G401.6 (cell line): ENCODE data around the gene DPH6.
"Not testable (repeated sequence)": the region's sequence is repeated elsewhere in the genome, so short reads cannot be mapped to it uniquely, and the experiment has no call there.

ENCODE experiments used
- FAIRE-seq: peaks from 2 replicates; lab custom pipeline; 2012; peaks lifted over from hg19 to GRCh38; lab: Jason Lieb, UNC

The DPH6 gene, protein sequence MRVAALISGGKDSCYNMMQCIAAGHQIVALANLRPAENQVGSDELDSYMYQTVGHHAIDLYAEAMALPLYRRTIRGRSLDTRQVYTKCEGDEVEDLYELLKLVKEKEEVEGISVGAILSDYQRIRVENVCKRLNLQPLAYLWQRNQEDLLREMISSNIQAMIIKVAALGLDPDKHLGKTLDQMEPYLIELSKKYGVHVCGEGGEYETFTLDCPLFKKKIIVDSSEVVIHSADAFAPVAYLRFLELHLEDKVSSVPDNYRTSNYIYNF

GRCh38 chr15:35545824-35546510, at the start of gene DPH6:
Gene DPH6 (minus strand): TSS chr15:35546165. CDS start chr15:35546141, 24 bp downstream.
- FAIRE-seq, result peak; percentile 52

- FAIRE-seq, result no peak
These were observed 49.7 kb upstream of the DPH6 start for GRCh38 chr15:35595656-35596055.

DNA sequence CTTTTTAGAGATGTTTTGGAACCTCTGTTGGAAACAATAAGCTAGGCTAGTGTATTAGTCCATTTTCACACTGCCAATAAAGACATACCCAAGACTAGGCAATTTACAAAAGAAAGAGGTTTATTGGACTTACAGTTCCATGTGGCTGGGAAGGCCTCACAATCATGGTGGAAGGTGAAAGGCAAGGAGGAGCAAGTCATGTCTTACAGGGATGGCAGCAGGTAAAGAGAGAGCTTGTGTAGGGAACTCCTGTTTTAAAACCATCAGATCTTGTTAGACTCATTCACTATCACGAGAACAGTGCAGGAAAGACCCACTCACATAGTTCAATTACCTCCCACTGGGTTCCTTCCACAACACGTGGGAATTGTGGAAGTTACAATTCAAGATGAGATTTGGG, 46.0 kb upstream of the DPH6 start:
- not testable (repeated sequence) for FAIRE-seq

- FAIRE-seq, result no peak
These were observed 38.0 kb upstream of the DPH6 start for GRCh38 chr15:35583863-35584528.

- FAIRE-seq, result no peak
These were observed 34.6 kb upstream of the DPH6 start for GRCh38 chr15:35580606-35581005.

DNA sequence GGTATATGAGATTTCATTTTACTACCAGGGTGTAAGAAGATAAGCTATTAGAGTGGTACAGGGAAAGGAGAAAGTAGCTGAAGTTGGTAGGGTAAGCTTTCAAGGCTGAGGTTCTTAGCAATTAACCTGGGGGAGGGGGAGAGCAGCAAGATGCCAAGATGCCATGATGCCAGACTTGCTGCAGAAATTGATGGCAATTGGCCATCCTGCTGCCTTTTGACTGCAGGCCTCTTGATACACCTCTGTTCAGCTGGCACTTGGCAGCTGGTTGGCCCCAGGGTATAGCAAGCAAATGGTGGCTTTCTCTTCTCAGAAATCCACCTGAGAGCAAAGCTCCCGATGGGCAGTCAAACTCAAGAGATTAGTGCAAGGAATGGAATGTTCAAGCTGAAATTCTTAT, 21.4 kb upstream of the DPH6 start:
- FAIRE-seq, result no peak

DNA sequence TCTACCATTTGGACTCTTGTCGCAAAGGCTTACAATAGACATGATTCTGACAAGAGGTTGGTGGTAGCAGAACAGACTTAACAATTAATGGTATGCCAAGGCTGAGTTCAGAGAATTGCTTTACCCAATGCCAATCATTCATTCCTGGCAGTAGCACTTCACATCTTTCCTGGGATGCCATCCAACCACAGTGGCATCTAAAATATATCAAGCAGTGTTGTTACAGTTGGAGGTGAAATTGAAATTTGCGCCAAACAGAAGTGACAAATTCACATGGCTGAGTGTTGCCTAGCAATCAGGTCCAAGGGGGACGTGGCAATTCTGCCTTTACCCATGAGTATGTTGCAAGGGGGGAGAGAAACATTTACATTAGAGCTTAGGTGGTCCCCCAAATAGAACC, 21.0 kb upstream of the DPH6 start:
- no peak for FAIRE-seq

DNA sequence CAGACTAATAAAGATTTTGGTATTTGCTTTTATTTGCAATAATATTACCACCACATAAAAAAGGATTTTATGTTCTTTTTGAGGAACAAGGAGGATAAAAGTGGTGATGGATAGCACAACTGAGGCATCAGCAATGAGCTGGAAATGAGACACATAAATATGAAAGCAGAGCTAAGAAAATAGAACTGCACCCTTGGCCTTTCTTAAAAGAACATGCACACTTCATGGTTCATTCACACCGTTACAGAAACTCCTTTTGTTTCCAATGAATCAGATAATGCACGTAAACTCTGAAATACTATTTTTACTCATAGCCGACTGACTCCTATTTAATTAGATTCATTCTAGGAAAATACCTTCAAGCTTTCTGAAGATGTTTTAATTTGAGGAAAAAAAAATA, 19.9 kb upstream of the DPH6 start:
- no peak for FAIRE-seq

DNA sequence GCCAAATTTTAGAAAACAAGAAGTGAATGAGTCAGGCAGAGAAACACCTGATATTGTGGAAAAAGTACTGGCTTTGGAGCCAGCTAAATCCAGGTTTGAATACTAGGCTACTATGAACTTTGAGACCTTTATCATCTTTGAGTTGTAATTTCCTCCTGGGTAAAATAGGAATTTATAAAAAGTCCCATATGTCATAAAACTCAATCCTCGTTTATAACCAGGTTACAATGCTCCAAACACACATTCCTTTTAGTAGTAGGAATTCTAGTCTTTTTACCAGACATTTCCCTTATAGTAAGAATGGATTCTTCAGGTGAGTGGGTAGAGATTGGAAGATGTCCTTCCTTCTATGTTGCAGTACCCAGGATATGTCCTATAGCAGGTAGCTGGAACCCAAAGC, 16.7 kb upstream of the DPH6 start:
- no peak for FAIRE-seq

DNA sequence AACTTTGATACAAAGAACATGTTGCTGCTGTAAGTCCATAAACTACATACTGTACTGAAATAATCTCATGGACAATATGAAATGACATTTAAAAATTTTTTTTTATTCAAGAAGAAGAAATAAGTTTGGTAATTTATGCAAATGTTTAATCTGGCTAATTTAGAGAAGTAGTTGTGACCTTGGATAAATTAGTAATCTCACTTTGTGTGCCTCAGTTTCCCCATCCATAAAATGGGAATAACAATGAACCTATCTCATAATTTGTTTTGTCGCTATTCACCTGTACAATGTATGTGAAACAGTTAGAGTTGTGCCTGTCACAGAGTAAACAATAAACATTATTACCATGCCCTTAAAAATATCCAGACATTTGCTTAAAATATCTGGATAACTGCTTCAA, 15.3 kb upstream of the DPH6 start:
- FAIRE-seq, result peak; percentile 28

- FAIRE-seq, result no peak
These were observed 14.9 kb upstream of the DPH6 start for GRCh38 chr15:35560870-35561269.

GRCh38 chr15:35560258-35560657, 14.3 kb upstream of the DPH6 start:
- FAIRE-seq, result no peak

GRCh38 chr15:35559683-35560082, 13.7 kb upstream of the DPH6 start:
- no peak for FAIRE-seq

GRCh38 chr15:35557544-35557943, 11.6 kb upstream of the DPH6 start:
- FAIRE-seq, result no peak

- no peak for FAIRE-seq
These were observed 11.0 kb upstream of the DPH6 start for GRCh38 chr15:35557012-35557411.

- no peak for FAIRE-seq
These were observed 9.3 kb upstream of the DPH6 start for GRCh38 chr15:35555244-35555643.

- no peak for FAIRE-seq
These were observed 5.0 kb upstream of the DPH6 start for GRCh38 chr15:35550957-35551356.

GRCh38 chr15:35549567-35549966, 3.6 kb upstream of the DPH6 start:
- FAIRE-seq, result no peak

- FAIRE-seq, result no peak
These were observed 2.5 kb upstream of the DPH6 start for GRCh38 chr15:35548435-35548834.

DNA sequence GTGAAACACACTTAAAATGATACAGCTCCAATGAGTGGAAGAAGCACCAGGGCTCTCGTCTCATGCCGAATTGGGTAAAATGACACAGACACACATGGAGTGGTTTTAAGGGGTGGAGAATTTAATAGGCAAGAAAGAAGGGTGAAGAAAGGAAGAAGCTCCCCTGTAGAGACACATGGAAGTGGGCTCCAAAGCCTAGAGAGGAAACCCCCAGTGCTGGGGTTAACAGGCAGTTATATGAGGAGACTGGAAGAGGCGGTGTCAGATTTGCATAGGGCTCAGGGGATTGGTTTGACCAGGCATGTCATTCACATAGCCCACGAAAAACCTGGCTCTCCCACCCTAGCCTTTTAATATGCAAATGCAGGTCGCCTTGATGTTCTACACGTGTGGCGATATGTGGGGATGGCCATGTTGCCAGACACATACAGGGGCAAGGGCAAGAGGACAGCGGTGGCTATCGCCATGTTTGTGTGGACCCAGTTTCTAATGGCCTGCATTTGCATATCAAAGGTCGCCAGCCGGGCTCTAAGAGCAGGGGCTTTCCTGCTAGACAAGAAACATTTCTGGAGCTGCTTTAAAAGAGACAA, 1.9 kb upstream of the DPH6 start:
- no peak for FAIRE-seq

GRCh38 chr15:35546511-35547381, 781 bp upstream of the DPH6 start:
- FAIRE-seq, result no peak

DNA sequence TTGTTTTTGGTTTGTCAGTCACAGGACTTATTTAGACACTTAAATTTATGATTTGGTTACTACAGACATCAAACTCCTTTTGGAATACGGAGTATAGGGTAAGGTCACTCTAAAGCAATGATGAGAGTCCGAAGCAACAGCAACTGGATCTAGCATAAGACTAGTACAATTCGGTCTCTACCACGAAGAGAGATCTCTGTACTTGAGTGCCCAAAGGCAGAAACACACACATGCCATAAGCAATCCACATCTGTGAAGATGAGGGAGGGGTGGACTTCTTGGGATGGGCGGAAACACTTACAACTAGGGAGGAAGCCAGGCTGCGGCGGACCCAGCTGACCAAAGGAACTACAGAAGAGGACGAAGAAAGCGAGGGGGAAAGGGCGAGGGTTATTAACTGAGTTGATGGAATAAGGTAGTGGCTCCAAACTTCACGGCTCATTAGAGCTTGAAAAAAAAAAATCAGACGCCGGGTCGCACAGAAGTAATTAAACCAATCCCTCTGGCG, 595 bp downstream of the DPH6 start:
- no peak for FAIRE-seq
